Measurements from ENCODE around the gene SRSF5.

DNA sequence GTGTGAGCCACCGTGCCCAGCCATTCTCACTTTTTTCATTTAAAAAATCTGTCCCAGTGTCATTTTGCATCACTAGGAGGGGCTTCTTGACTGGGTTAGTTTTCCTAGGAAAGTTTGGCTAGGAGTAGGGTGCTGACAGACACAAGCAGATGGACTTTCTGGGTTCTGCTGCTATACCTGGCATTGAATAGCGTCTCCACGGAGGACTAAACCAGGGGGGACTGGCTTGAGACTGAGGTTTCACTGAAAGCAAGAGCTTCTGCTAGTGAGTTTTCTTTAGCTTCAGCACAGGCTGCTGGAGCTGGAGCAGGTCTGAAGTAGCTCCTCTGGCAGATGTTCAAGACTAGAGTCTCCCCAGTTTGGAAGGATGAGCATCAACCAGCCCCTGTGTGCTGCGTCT lies 28.7 kb downstream of the SRSF5 start:
- TF ChIP-seq GATA2 (IDR thresholded peaks at IDR 0.05; ENCODE audit: low read depth, low read length): no peak
- no peak for TF ChIP-seq GATA3 (IDR thresholded peaks at IDR 0.05; ENCODE audit: low read depth, low read length)

Measured in SH-SY5Y (cell line).